Stimulated activated CD4-positive, alpha-beta T cell treated with anti-CD3 and anti-CD28 coated beads, Interleukin-15, amount 100 ng/mL, for 48 hours (primary cell): ENCODE data around the gene MROH9.
"Not testable (repeated sequence)": the region's sequence is repeated elsewhere in the genome, so short reads cannot be mapped to it uniquely, and the experiment has no call there.

ENCODE experiments used
- DNase-seq, 2 donors: peaks; one replicate each; pipeline ENCODE4 v3.0.0-alpha.2; 2020; ENCODE audit warnings: low read depth in 2 of 2

Gene MROH9, protein sequence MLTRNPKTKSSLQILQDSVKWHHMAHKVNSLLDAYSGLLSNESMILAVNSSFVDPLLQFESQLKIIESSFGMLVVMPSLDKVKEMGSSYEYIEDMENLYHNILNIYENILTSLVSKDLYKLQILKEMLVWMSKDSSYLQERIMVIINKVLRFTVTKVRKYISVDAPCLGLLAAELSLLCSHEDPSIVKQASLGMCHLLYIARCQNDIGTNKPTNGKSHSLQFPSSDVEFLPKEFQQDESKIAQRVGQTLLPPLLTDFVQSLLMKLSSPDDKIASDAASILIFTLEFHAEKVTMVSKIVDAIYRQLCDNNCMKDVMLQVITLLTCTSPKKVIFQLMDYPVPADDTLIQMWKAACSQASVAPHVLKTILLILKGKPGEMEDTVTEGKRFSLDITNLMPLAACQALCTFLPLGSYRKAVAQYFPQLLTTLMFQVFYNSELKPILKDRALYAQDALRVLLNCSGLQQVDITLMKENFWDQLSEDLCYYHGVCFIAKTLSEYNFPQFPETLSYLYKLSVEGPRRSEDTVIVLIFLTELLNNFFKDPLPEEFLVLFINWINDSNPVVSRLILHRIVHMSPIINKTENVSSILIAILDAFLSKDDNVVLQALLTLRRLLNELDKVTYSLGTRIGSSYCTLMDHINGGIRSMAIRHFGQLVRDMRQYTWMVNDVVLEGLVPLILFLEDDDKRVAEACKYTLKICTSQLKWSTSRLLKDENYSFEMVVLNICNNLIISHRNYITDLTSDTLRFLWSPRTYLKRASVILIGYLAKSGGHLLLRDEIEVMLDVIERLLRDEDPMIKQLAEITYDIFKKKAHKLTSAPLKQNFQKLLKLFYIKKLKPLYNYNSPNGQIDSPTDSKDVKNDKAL

DNA sequence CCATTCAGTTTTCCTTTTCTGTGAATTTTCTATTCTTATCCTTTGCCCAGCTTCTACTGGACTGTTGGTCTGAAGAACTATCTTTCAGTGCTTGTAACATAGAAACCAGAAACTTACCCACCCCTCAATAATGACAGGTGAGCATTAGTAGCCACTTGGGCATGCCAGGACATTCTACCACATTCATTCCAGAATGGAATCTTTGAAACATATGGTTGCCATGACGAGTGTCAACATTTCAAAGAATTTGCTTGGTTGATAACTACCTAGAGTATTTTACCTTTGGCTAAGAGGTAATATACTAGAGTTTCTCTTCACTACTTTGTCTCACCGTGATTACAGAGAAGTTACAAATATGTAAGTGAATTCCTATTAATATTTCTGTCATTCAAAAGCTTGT is at the start of gene MROH9:
Gene MROH9 (plus strand): TSS at position 304 of the 400 bp plus-strand sequence. CDS start 10,023 bp downstream, outside the sequence.
- DNase-seq = no peak

DNA sequence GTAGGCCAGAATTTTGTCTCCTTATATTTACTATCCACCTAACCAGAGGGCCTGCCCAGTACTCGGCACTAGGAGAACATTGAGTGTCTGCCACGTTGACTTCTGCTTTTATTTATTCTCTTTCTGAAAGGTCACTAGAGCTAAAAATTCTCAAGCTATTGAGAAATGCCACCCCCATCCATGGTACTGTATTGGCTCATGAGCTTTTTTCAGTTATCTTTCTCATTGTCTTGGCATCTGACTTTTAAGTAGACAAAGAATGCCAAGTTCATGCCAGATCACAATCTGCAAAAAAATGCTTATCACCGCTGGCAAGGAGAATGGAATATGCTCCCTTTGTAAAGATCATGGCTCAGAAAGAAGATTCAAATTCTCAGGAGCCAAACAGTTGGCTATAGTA is 49.8 kb upstream of the MROH9 start:
- no peak for DNase-seq

DNA sequence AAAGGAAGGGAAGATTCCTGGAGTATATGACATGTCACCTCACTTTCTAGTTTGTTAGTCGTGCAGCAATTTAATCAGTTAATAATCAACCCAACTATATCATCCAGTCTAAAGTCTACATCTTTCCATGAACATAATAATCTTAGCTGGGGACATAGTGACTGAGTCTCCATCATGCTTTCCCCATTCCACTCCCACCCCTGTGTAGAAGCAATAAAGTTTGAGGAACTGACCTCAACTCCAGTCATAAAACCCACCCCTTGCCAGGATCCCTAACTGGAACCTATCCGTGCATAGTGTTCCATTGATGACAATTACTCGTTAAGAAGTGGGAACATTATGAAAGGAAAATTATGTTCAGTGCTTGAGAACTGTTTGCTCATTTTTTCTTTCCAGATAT is 48.9 kb upstream of the MROH9 start:
- DNase-seq = no peak

DNA sequence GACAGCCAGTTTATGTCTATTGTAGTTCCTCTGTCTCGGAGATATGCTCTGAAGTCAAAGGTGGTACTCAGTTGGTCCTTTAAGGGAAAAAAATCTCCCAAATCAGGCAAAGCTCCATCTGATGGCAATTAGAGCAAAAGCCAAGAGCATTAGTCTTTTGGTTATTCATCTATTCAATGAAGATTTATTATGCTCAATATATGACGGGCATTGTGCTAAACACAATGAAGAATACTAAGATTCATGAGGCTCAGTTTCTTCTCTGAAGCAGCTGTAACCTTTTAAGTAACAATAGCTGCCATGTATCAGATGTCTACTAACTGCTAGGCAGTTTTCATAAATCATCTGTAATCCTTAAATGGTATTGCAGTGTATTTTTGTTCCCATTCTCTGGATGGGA is 47.6 kb upstream of the MROH9 start:
- no peak for DNase-seq

DNA sequence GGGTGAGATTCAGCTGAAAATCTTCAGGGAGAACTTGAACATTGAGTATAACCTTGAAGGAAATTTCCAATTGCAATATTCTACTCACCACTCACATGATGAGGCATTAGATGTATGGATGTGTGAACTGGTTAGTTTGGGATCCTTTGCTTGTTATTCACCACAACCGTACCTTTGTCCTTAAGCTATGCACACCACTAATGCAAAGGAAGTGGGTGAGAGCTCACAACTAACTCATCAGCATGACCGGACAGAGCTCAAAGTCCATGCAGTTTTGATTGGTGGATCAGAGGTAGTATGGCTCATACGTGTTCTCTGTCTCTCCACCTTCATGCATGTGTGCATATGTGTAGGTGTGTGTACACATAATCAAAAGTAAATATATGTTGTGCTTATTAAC is 43.5 kb upstream of the MROH9 start:
- DNase-seq = no peak

DNA sequence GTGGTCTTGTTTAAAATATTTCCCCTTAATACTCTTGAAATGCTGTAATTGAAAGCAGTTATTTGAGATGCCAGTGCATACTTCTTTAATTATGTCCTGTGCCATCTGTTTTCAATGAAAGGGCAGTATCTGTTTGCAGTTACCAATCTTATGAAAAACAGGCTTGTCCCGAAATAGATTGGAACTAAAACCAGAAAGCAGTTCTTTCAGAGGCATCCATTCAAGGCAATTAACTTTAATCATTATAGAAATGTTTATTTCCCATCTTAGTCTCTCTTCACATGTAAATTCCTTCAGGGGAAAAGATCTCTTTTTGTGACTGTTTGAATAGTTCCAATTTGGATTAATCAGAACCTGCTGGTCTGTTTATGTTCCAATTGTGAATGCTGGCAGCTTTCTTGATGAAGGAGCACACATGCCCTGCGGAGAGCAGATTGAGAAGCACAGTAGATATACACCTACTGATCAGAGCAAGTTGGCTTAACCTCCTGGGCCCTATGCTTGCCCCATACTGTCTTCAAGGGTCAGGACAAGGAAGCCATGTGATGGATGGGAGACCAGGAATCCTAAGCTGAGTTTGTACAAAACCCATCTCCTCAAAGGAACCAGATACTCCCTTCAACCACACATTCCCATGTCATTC is 41.6 kb upstream of the MROH9 start:
- no peak for DNase-seq

DNA sequence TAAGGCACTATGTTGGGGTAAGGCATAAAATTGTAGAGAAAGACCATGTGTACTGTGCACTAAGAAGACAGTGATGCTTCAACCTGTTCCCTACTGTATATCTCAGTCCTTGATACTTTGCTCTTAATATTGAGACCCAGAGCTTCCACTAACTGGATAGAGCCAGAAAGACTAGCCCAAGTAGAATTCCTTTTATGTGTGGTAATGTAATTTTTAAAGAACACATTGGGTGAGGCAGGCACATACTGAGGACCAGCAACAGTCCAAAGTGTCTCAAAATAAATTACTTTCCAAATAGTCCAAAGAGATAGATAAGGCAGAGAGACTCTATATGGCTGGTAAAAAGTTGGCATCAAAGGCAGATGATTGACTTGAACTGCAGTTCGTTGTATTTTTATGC is 31.4 kb upstream of the MROH9 start:
- DNase-seq = no peak

DNA sequence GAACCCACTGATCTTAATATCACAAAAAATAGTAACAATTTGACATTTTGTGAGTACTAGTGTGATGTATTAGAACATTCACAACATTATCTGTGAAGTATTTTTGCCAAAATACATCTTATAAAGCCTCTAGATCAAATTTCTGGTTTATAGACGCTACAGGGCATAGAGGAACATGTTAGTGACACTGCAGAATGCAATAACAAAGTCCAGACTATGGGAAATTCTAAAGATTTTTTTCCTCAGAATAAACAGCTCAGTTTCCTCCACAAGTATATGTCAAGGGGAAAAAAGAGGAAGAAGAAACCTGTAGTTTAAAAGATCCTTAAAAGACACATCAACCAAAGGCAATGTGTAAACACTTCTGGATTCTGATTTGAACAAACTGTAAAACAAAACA is 26.4 kb upstream of the MROH9 start:
- no peak for DNase-seq

DNA sequence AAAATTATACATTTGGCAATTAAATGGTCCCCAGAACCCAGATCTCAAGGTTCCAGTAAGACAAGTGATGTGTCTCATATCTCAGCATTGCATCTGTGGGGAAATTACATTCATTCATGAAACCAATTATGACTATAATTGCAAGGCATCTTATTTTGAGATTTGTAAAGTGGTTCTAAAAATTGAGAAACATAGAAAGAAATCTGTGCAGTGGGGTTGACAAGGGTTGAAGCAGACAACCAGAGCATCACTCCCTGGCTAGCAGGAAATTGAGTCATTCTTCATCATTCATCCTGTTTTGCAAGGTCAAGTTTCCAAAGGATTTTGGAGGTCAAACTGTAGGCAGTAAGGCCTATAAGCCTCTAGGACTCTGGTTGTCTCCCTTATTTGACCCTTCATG is 25.1 kb upstream of the MROH9 start:
- no peak for DNase-seq

DNA sequence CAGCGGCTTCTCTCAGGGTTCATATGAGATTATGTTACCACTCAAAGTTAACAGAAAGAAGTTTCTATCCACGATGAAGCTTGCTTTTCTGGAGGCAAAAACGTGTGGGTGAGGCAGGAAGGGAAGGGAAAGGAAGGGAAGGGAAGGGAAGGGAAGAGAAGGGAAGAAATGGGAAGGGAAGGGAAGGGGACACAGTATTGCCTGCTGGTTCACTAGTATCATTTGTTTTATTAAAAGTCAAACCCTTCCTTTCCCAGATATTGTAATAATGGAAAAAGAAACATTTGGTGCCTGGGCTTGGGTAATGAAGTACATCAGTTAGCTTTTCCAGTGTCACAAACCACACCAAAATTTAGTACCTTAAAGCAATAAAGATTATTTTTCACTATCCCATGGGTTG is 18.0 kb upstream of the MROH9 start:
- DNase-seq = no peak

DNA sequence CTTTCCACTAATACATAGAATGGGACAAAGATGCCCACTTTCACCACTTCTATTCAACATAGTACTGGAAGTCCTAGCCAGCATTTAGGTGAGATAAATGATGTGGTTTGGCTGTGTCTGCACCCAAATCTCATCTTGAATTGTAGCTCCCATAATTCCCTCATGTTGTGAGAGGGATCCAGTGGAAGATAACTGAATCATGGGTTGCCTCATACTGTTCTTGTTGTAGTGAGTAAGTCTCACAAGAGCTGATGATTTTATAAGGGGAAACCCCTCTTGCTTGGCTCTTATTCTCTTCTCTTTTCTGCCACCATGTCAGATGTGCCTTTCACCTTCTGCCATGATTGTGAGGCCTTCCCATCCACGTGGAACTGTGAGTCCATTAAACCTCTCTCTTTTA is 10.7 kb upstream of the MROH9 start:
- not testable (repeated sequence) for DNase-seq

DNA sequence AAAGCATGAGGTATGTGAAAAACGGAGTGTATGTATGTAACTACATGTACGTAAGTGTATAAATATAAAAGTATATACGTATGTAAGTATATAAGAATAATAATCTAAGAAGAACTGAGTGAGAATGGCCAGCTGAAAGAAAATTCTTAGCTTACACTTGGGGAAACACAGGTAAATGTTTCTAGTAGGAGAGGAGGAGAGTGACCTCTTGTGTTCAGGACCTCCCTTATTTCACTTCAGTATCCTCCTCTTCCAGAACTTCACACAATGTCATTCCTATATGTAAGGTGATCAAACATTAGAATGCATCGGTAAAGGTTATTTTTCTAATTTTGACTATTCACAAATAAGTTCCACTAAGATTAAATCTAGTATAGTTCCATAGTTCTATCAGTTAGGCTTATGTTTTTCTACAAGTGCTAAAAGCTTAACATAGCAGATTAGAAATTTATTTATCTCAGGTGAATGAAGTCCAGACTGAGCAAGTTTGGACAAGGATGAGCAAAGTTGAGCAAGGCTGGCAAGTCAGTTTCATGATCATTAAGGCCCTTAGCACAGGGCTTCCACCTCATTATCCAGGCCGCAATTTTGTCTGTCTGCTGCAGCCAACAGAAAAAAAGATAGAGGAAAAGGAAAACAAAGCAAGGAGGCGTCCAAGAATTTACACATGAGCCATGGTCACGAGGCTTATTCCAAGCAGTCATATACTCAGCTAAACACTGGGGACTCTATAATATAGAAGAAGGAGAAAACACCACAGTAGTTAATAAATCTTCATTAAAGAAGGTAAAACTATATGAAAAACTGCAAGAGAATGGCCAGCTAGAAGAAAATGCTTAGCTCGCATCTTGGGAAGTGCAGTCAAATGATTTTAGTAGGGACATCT is 7.1 kb upstream of the MROH9 start:
- no peak for DNase-seq

DNA sequence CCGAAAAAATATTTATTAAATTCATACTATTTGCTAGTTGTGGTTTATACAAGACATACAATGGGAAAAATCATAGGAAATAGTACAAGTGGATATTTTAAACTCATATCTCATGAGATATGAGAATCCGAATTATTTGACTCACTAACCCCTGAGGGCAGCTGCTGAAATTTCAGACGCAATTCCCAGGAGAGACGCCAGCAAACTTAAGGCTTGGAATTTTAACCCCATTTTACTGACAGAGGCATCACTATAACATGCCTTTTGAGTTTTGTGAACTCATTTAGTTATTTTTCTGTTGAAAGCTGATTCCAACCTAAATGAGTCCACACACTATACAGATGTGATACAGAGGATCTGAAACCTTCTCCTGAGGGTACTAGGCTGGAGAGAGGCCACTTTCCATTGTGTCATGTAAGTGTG is 5.9 kb upstream of the MROH9 start:
- no peak for DNase-seq

DNA sequence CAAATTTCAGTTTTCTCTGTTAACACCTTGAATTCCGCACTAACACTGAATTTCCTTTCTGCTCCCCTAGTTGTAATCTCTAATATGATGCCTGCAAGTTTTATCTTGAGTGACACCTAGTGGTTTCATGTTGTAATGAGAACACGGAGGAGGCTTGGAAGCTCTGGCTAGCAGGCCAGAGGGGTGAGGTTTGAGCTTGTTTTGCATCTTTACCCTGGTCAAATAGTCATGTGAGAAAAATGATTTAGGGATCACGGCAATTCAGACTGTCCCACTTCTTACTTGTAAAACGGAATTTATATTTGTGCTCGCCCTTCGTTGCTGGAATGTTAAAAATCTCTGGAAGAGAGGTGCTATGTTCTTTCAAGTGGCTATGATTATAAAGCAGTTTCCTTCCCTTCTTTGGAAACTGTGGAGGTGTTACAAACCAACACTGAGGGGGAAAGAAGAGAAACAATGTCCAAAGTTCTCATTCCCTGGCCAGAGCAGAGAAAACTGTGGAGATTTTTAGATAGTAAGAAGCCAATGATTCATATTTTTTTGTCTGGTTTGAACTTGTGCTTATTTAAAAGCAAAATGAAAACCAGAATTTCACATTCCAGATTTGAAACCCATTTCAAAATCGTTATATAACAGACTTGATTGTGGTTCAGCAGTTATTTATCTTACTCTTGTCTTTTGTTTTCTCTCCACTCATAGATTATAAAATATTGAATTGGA is 5.3 kb upstream of the MROH9 start:
- no peak for DNase-seq

DNA sequence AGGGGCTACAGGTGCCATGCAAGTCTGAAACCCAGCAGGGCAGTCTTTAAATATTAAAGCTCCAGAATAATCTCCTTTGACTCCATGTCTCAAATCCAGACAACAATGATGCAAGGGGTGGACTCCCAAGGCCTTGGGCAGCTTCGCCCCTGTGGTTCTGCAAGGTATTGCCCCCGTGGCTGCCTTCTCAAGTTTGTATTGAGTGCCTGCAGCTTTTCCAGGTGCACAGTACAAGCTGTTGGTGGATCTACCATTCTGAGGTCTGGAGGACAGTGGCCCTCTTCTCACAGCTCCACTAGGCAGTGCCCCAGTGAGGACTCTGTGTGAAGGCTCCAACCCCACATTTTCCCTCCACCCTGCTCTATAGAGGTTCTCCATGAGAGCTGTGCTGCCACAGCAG is 3.7 kb upstream of the MROH9 start:
- DNase-seq = no peak

DNA sequence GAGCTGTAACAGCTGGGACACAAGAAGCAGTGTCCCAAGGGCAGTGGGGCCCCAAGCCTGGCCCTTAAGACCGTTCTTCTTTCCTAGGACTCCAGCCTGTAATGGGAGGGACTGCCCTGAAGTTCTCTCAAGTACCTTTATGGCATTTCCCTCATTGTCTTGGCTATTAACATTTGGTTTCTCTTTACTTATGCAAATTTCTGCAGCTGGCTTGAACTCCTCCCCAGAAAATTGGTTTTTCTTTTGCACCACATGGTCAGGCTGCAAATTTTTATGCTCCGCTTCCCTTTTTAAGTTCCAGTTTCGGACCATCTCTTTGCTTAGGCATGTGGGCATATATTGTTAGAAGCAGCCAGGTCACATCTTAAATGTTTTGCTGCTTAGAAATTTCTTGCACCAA is 3.1 kb upstream of the MROH9 start:
- no peak for DNase-seq

DNA sequence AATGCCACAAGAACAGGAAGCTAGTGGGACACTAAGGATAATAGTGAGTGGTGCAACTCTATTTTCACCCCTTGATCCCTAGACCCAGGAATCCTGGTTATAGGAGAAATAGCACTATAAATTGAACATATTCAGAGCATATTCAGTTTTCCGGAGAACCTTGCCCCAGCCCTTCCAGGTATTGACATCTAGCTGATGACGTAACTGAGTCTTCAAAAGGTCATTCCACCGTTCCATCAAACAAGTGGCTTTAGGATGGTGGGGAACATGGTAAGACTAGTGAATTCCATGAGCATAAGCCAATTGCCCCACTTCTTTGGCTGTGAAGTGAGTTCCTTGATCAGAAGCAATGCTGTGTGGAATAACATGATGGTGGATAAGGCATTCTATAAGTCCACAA is 2.9 kb downstream of the MROH9 start:
- DNase-seq = no peak

DNA sequence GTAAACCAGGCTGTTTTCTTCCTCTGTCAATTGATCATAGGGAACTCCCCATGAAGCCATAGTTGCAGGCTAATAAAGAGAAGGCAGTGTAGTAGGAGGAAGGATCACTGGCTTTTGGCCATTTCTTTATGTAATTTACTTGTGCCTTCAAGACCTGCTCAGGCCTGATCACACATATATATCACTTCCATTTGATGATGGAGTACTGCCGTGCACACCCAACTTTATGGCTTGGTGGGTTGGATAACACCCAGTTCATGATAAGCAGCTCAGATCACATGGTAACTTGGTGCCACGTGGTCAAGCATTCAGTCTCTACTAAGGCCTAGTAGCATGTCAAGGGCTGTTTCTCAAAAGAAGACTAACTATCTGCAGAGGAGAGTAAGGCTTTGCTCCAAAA is 4.1 kb downstream of the MROH9 start:
- DNase-seq = no peak

DNA sequence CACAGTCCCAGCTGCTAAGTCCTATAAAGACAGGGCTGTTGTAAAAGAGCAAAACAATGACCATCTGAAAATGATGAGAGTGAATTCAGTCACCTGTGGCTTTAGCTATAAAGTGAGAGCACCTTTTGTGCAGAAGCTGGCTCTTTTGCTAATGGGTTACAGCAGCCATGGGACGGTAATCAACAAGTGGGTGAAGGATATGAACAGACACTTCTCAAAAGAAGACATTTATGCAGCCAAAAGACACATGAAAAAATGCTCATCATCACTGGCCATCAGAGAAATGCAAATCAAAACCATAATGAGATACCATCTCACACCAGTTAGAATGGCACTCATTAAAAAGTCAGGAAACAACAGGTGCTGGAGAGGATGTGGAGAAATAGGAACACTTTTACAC is 16.4 kb downstream of the MROH9 start:
- not testable (repeated sequence) for DNase-seq

DNA sequence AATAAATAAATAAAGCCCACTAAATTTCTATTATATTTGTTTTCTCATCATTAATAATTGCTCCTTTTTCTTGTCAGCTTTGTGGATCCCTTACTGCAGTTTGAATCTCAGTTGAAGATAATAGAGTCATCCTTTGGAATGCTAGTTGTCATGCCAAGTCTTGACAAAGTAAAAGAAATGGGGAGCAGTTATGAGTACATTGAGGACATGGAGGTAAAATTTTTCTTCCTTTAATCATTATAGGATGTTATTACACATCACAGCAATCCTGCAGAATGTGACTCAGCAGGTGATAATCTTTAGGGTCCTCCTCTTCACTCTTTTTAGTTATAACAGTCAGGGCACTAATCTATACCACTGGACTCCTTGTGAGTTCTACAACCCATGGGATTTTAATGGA is 24.1 kb downstream of the MROH9 start:
- no peak for DNase-seq

DNA sequence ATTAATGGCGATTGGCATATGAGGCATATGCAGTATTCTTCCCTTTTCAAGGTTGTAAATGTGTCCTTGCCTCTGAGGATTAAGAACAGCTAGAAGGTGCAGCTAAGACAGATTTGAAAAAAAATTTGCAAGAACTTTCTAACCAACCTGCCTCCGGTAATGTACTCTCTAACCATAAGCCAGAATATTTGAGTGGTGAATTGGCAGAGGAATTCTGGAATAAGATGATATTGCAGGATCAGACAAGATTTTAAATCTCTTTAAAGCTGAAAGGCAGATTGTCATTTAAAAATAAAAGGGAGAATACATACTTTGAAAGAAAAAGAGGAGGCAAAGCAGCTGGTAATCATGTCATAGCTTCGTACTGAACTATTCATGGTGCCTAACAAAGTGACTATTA is 29.2 kb downstream of the MROH9 start:
- DNase-seq = no peak
